ENCODE data around the gene RNF220.

DNA sequence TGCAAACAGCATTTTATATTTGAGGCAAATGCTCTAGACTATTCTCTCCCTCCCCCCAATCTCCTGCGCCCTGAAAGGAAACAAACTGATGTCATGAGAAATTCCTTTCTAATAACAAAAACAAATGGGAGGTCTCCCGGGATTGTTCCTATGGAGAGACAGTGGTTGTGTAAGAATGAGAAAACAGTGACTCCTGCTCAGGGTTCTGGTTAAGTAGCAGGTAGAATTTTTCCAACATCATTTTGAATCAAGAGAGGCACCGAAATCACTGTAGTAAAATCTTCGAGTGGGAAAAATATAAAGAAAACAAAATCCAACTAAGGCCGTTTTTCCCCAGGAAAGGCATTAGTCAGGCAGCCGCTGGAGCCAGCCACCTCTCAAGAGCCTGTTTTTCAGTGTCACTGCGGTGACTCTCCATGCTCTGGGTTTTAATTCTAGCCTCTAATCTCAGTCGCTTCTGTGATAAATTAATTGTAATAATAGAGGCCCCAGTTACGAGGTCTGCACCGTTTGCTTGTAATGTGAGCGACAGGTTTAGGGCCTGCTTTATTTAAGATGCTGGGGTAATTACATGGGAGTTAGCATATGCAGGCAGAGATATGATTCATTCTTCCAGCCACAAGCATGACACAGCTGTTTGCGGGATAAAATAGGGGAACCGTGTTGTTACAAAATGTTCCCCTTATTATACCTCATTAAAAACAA, 80.3 kb downstream of the RNF220 start:
- TF ChIP-seq, protein P1, sequence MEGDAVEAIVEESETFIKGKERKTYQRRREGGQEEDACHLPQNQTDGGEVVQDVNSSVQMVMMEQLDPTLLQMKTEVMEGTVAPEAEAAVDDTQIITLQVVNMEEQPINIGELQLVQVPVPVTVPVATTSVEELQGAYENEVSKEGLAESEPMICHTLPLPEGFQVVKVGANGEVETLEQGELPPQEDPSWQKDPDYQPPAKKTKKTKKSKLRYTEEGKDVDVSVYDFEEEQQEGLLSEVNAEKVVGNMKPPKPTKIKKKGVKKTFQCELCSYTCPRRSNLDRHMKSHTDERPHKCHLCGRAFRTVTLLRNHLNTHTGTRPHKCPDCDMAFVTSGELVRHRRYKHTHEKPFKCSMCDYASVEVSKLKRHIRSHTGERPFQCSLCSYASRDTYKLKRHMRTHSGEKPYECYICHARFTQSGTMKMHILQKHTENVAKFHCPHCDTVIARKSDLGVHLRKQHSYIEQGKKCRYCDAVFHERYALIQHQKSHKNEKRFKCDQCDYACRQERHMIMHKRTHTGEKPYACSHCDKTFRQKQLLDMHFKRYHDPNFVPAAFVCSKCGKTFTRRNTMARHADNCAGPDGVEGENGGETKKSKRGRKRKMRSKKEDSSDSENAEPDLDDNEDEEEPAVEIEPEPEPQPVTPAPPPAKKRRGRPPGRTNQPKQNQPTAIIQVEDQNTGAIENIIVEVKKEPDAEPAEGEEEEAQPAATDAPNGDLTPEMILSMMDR (IDR thresholded peaks at IDR 0.05) = no peak
- no peak for TF ChIP-seq POLR2A (IDR thresholded peaks at IDR 0.05)

Measured in body of pancreas (tissue), 4 donors.